Body of pancreas (tissue), 4 donors: Measurements from ENCODE around the gene TMEM185A.

Source experiments
- CTCF ChIP-seq, 7 experiments: fragments of 450-650 bp in 4 of 7; fragments of 200-600 bp in 3 of 7; sonication (generic) in 3 of 7; IDR thresholded peaks; one replicate each; pipeline ENCODE4 v1.5.1; 2016 to 2019; ENCODE audit warnings: antibody characterized with exemption in 7 of 7
- POLR2A ChIP-seq, 3 donors: fragments of 450-650 bp; IDR thresholded peaks; one replicate each; pipeline ENCODE4 v1.6.1; 2016; ENCODE audit warnings: antibody characterized with exemption in 3 of 3, mild to moderate bottlenecking in 2 of 3

DNA sequence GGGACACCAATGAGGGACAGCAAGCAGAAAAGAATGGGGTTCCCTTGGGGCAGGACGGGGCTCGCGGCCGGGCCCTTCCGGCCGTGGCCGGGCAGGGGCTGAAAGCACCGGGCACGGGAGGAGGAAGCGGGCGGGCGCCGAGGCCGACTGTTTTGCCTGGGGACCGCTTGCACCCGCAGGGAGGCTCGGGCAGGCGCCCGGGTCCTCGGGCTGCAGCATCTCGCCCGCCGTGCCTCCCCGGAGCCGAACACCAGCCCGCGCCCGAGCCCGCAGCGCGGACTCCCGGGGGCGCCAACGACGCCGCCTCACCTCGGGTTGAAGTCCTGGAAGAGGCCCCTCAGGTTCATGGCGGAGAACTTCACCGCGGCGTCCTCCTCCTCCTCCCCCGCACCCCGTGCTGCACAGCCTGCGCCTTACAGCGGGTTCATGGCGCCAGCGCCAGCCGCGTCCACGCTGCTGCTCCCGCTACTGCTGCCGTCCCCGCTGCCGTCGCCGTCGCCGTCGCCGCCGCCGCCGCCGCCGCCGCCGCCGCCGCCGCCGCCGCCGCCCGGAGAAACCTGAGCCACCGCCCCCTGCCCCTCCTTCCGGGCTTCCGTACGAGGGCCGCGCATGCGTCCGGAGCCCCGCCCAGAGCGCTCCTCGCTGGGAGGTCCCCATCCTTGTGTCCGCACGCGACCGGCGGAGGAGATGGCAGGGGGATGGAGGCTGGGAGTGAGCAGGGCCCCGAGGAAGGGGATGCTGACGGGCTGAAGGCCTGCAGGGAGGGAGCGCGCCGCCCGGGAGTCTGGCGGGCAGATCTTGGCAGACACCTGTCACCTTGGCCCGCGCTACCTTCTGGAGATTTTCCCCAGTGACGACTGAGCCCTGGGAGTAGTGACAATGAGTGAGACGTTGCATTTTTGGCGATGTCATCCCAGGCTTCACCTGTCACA is at the start of gene TMEM185A:
- TF ChIP-seq CTCF (IDR thresholded peaks at IDR 0.05) (no peak), POLR2A (IDR thresholded peaks at IDR 0.05) (peak in 2 of 3 donors; percentile 27 to 38)
